HepG2 (cell line): ENCODE measurements around the gene FGFR3. TPM values are rescaled to one million over a fixed set of nuclear protein-coding genes. Genes with fewer than 3 reads are reported as not detected.

Experiments used
- AKNA ChIP-seq: sonication (generic); formaldehyde crosslinking; IDR thresholded peaks from 2 replicates; pipeline ENCODE4 v1.4.0; 2020; ENCODE audit warnings: missing genetic modification reagents, borderline replicate concordance
- ATF7 ChIP-seq, 2 experiments: fragments of 450-650 bp in 1 of 2; sonication (generic) in 1 of 2; formaldehyde crosslinking in 1 of 2; IDR thresholded peaks; 2 replicates each; pipeline versions ENCODE4 v1.4.0 to v1.6.1; 2016 to 2020; ENCODE audit warnings: antibody characterized with exemption in 1 of 2, mild to moderate bottlenecking in 1 of 2, missing genetic modification reagents in 1 of 2
- HIC2 ChIP-seq: sonication (generic); formaldehyde crosslinking; IDR thresholded peaks from 2 replicates; pipeline ENCODE4 v1.9.0; 2022; ENCODE audit warnings: low read depth, missing genetic modification reagents
- ZBTB4 ChIP-seq: sonication (generic); formaldehyde crosslinking; IDR thresholded peaks from 2 replicates; pipeline ENCODE4 v1.4.0; 2020; ENCODE audit warnings: missing genetic modification reagents, mild to moderate bottlenecking, borderline replicate concordance
- ZBTB40 ChIP-seq, 2 experiments: fragments of 450-650 bp in 1 of 2; sonication (generic) in 1 of 2; formaldehyde crosslinking in 1 of 2; IDR thresholded peaks; 2 replicates each; pipeline versions ENCODE4 v1.6.1 to v1.8.0; 2016 to 2022; ENCODE audit warnings: antibody characterized with exemption in 1 of 2, mild to moderate bottlenecking in 1 of 2, missing genetic modification reagents in 1 of 2
- ZSCAN22 ChIP-seq: sonication (generic); formaldehyde crosslinking; IDR thresholded peaks from 2 replicates; pipeline ENCODE4 v1.4.0; 2020; ENCODE audit warnings: mild to moderate bottlenecking, missing genetic modification reagents
- polyA plus RNA-seq, 8 experiments: library from polyadenylated mRNA; depleted of rRNA in 3 of 8; stranded (reverse) in 7 of 8; unstranded in 1 of 8; fragments of >200 nt; fragmentation: Illumina TruSeq in 4 of 8; extraction: Trizol in 4 of 8; gene quantifications; 2 replicates each; pipeline versions ENCODE4 v1.2.1 to v1.2.3, GENCODE V29; 2011 to 2016; ENCODE audit warnings: low read depth in 4 of 8, missing spikeins in 1 of 8, mixed read lengths in 1 of 8; ENCODE audit not compliant: insufficient read depth in 1 of 8
- total RNA-seq, 5 experiments: library from RNA; depleted of rRNA; stranded (reverse); fragments of >200 nt; fragmentation: Illumina TruSeq; extraction: Trizol; gene quantifications; 2 replicates each; pipeline ENCODE4 v1.2.3, GENCODE V29; 2016; ENCODE audit warnings: low read depth in 1 of 5

FGFR3 gene
- total and polyA plus RNA-seq, 2 of the 13 experiments (the other 11 are each of a cell fraction or from before 2014, with no cell fraction given): 103 to 109 TPM

DNA sequence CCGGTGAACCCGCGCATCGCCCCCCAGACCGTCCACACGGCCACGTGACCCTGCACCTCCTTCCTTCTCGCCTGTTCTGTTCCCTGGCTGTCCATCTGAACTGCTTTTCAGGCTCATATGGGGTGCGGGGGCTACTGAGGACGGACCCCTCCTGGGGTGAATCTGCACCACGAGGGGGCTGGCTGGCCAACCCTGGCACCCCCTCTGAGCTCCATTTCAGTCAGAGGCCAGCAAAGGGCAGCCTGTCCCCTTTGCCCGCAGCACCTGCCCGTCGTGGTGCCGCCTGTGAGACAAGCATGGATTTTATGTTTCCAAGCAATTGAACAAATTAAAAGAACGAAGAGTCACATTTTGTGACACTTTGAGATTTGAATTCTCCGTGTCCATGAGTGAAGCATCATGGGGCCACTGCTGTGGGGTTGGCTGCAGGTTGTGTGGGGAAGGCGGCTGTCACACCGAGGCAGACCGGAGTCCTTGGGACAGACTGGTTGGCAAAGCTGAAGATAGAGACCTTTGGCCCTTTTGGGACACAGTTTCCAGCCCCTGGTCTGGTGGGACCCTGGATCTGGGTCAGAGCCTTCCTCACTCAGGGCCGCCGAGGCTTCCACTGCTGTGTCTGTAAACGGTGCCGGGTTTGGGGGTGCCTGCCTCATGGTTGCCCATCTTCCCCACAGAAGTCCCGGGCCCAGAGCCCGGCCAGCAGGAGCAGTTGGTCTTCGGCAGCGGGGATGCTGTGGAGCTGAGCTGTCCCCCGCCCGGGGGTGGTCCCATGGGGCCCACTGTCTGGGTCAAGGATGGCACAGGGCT, 5.7 kb downstream of the FGFR3 start (continued):
- no peak for TF ChIP-seq AKNA (CRISPR knock-in tag)
- TF ChIP-seq ZBTB4: no peak
- no peak for TF ChIP-seq ZBTB40 (IDR thresholded peaks at IDR 0.05)
- no peak for TF ChIP-seq ZBTB40 (CRISPR knock-in tag; IDR thresholded peaks at IDR 0.05)
- TF ChIP-seq ZSCAN22 (CRISPR knock-in tag): no peak
- TF ChIP-seq HIC2 (CRISPR knock-in tag): no peak
- no peak for TF ChIP-seq ATF7 (IDR thresholded peaks at IDR 0.05)
- TF ChIP-seq ATF7 (CRISPR knock-in tag; IDR thresholded peaks at IDR 0.05): no peak
